CD4-positive, alpha-beta T cell treated with Interleukin-17A for 1 hour (primary cell): Measurements from ENCODE around the gene SNX30.

ENCODE experiments used
- DNase-seq: peaks from one replicate; pipeline ENCODE4 v3.0.0-alpha.2; 2020

Gene SNX30

DNA sequence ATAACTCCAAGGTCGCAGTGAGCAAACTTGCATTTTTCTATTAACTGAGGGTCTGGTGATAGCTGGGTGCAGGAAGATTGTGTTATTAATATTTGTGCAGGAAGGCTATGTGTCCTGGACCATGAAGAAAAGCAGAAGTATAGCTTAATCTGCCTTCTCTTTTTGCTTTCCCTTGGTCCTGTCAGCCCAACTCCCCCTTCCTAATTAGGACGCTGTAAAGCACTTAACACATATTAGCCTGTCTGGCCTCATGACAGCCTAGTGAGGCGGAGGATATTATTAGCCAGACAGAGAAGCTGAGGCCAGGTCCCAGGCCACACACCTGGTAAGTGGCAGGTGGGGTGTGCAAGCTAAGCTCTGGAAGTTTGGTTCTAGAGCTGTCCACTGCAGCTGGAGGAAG, 110.6 kb downstream of the SNX30 start:
- DNase-seq, result no peak

GRCh38 chr9:112861638-112862555, 111.3 kb downstream of the SNX30 start:
- DNase-seq, result no peak

- no peak for DNase-seq
These were observed 112.7 kb downstream of the SNX30 start for GRCh38 chr9:112863214-112863613.

DNA sequence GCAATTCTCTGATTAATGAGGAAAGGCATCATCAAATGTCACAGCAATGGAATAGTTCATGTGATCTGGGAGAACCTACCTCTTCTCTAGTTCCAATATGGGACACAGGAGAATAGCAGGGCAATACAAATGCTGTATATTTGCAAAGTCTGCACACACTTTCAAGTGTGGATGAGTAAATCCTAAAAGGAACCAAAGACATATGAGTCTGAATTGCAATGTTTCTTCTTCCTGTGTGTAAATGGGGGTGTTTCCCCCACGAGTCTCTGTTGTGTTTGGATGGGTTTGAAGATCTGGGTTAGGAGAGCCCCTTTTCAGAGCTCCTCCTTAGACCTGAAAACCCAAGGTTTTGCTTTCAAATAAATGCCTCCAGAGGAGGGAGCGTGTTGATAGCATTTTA, 113.2 kb downstream of the SNX30 start:
- no peak for DNase-seq

DNA sequence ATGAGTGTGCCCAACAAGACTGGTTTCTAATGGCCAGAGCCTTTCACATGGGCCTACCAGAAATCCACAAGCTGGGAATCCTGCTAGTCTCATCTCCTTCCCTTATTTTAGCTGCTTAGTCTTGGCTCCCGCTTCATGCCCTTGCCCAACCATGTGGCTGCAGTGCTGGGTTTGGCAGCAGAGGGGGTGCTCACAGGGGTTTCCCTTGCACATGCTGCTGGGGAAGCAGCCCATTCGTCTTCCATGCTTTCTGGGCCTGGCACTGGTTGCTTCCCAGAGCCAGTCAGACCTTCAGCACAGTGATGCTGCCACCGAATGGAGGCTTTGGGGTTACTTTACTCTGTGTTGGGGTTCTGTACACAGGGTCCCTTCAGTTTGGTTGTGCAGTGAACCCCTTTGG, 113.8 kb downstream of the SNX30 start:
- DNase-seq, result no peak

DNA sequence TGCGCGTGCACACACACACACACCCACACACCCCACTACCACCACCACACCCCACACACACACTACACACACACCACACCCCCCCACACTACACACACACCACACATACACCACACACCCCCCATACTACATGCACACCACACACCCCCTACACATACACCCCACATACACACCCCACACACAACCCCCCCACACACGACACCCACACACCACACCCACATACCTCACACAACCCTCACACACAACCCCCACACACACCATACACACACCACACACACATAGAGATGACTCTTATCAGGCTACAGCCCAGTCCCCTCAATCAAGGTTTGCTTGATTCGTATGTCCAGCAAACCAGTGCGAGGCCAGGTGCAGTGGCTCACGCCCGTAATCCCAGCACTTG, 114.4 kb downstream of the SNX30 start:
- no peak for DNase-seq

- no peak for DNase-seq
These were observed 116.2 kb downstream of the SNX30 start for GRCh38 chr9:112866662-112867274.

DNA sequence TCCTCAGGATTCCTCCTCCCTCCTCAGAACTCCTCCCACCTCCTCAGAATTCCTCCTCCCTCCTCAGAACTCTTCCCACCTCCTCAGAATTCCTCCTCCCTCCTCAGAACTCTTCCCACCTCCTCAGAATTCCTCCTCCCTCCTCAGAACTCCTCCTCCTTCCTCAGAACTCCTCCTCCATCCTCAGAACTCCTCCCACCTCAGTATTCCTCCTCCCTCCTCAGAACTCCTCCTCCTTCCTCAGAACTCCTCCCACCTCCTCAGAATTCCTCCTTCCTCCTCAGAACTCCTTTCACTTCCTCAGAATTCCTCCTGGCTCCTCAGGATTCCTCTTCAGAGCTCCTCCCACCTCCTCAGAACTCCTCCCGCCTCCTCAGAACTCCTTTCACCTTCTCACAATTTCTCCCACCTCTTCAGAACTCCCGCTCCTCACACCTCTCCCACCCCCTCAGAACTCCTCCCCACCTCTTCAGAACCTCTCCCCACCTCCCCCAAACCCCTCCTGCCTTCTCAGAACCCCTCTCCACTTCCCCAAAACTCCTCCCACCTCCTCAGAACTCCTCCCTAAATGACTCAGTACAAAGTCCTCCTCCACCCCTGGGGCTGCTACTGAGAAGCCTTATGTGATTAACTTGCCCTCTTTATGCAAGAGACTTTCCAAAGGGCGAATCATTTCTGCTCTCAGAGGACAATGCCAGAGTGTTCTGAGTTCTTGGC, 116.9 kb downstream of the SNX30 start:
- DNase-seq, result no peak

DNA sequence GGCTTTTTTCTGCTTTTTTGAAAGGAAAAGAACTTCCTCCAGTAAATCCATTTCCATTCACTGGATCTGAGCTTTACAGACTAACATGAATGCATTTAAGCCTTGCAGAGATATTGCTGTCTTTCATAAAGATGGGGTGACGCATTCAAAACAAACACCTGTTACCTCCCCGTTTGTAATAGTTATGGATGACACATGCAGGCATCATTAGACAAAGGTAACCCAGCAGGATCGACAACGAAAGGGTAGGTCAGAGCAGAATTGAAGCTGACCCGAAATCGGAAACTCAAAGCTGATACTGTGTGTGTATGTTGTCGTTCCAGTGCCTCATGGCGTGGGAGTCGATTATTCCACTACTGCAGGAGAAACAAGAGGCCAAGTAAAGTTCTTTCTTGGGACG, 117.9 kb downstream of the SNX30 start:
- no peak for DNase-seq

GRCh38 chr9:112869041-112869529, 118.5 kb downstream of the SNX30 start:
- no peak for DNase-seq

- no peak for DNase-seq
These were observed 119.4 kb downstream of the SNX30 start for GRCh38 chr9:112869917-112870316.

GRCh38 chr9:112870556-112870955, 120.0 kb downstream of the SNX30 start:
- no peak for DNase-seq

- no peak for DNase-seq
These were observed 121.5 kb downstream of the SNX30 start for GRCh38 chr9:112872019-112872418.

DNA sequence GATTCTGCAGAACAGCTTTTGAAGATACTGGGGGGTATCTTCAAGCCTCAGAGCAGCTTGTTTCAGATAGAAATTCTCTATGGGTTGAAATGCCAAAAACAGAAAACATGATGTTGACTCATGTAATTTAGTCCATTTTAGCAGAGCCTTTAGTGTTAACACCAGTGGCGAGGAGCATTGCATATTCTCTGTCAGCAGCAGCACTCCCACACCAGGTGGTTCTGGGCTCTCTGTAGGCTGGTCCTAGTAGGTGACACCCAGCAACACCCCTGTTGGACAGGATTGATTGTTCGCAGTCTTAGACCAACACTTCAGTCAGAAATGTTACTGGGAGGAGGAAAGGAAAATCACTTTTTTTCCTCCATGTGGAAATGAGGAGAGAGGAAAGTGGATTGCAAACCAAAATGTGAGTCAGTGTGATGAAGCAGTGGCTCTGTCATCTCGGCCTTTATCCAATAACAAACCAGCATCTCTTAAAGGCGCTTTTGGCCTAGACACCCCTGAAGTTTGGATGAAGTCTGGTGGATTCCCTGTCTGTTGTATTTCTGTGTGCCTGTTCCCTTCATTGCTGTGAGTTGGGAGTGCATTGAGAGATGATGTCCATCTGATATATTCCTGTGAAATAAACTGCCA, 123.3 kb downstream of the SNX30 start:
- no peak for DNase-seq

- DNase-seq, result no peak
These were observed 128.2 kb downstream of the SNX30 start for GRCh38 chr9:112878752-112879151.

GRCh38 chr9:112880650-112881049, 130.1 kb downstream of the SNX30 start:
- no peak for DNase-seq

GRCh38 chr9:112881331-112881730, 130.8 kb downstream of the SNX30 start:
- no peak for DNase-seq

DNA sequence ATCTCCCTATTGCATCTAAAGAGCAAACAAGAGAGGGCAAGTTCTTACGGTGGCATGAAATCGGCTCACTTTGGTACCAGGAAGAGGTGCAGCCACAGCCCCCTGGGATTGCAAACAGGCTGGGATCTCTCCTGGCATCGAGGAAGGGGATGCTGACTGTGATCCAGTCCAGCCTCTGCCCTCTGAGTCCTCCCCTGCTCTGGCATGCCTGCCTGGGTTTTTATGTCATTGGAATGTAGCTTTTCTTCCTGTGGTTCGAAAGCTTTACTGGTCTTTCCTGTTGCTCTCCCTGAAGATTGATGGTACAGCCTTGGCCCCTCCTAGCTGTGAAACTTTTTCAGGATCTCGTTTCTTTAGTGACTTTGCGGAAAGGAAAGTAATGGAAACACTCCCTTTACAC, 133.5 kb downstream of the SNX30 start:
- DNase-seq, result no peak

DNA sequence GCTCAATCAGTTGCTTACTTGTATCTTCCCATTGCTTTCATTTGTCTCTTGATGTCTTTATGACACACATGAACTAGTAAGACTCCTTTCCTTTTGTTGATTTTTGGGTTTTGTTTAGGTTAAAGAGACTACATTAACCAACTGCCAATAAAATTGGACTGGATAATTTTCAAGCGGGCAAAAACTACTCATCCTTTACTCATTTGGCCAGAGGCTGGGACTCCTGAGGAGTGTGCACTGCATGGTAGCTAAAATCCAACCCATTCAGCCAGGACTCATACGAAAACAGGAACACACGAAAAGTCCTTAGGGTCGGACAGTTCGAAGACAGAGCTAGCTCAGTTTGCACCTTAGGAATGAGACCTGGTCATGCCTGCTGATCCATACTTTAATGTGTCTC, 134.2 kb downstream of the SNX30 start:
- DNase-seq, result no peak

DNA sequence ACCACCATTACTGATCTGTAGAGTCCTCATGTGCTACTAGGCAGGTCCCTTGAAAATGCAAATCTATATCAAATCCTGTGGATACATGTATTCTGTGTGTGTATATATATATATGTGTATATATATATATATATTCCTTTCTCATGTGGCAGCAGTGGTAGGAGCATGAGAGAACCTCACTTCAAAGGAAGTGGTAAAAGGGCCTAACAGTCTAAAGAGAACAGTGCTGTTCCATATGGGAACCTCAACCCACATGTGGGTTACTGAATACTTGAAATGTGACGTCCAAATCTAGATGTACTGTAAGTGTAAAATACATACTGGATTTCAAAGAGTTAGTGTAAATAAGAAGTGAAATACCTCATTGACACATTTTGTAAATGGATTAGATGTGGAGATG, 134.8 kb downstream of the SNX30 start:
- DNase-seq, result no peak

DNA sequence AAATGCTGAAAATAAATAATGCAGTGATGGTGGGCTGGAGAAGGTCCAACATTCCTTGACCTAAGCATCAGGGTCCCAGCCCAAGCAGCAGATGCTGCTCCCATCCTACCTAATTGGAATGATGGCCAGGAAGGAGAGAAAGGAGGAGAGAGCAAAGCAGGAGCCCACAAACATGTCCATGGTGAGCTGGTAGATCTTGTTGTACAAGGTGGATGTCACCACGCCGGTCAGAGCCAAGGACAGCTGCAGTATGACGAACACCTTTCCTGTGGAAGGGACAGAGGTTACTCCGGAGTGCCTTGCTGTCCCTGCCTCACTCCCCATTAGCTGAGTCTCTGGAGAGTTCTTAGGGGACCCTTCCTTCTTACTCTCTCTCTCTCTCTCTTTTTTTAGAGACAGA, 135.8 kb downstream of the SNX30 start:
- DNase-seq, result no peak

- no peak for DNase-seq
These were observed 136.8 kb downstream of the SNX30 start for GRCh38 chr9:112887381-112887780.
